Stimulated activated CD4-positive, alpha-beta T cell treated with anti-CD3 and anti-CD28 coated beads, Interleukin-2, amount 100 ng/mL, for 4 hours (primary cell): ENCODE data around the gene RPS26.
"Not testable (repeated sequence)": the region's sequence is repeated elsewhere in the genome, so short reads cannot be mapped to it uniquely, and the experiment has no call there.

ENCODE experiments used
- DNase-seq: peaks from one replicate; pipeline ENCODE4 v3.0.0-alpha.2; 2020; ENCODE audit warnings: low read depth

The RPS26 gene

DNA sequence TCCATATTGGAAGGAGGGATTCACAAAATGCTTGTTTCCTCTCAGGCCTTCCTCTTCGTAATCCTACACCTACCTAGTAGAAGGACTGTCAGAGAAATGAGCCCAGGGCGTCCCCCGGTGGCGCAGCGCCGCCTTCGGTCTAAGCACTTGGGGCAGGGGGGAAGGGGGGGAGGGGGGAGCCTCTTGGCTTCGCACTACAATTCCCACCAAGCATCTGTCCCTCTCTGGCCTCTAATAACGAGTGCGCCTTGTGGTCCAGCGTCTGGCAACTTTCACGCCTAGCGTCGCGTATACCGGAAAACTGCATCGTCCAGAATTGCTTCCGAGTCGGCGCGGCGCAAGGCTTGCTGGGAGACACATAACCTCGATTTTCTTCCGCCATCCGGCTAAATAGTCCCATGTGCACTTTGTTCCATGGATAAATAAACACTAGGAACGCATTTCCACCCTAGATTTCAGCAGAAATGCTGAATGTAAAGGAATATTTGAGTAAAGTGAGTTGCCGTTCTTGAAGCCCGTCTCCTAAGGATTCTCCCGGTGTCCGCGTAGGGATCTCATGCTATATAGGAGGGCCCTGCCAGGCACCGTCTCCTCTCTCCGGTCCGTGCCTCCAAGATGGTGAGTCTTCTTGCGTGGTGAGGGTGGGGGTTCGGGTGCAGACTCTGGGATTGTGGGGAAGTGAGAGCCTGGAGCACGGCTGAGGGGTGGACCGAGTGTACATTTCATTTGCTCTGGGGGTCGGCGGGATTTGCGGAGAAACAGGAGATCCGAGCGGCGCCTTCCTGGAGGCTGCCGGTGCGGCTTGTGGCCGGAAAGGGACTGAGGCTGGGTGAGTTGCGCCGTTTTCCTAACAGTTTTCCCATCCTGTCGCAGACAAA lies at the start of gene RPS26:
Gene RPS26 (plus strand): TSS at position 367 of the 878 bp plus-strand sequence. CDS start 249 bp downstream, at position 616.
- DNase-seq = peak; percentile 85

DNA sequence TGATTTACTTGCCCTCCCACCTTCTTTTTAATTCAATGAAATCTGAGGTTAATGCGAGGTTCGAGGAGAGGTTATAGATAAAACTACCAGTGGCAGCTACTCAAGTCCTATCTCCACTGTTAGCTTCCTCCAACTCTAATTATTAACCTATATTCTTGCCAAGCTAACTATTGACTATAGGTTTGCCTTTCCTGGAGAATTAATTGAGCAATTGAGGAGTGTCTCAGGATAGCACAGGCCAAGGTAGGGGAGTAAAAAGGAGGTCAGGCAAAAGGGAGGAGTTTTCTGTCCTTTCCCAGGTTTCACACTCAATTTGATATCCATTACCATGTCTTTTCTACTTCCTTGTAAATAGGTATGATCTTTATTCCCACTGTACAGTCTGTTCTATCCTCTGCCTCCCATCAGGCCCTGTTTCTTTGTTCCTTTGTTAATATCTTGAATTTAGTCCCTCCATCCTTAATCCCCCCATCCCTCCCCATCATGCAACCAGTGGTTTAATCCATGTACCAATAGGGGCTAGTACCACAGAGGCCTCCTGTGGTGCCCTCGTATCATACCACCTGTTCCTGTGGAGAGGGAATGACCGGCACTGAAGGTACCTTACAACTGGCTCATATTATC lies 48.4 kb upstream of the RPS26 start:
- DNase-seq = no peak

DNA sequence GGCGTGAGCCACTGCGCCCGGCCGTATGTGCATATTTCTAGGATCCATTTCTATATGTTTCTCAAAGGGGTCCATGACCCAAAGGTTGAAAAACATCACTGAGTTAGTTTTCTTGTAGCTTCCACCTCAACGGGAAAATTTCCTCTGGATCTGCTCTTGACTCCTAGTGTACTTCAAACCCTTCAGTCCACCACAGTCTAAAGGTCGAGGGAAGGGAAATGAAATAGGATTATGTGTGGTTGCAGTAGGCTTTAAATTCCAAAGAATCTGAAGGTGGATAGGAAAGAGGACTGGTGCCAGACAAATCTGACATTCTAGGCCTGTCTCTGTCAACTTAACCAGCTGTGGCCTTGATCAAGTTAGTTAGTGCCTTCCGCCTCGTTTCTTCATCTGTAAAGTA lies 46.4 kb upstream of the RPS26 start:
- no peak for DNase-seq

DNA sequence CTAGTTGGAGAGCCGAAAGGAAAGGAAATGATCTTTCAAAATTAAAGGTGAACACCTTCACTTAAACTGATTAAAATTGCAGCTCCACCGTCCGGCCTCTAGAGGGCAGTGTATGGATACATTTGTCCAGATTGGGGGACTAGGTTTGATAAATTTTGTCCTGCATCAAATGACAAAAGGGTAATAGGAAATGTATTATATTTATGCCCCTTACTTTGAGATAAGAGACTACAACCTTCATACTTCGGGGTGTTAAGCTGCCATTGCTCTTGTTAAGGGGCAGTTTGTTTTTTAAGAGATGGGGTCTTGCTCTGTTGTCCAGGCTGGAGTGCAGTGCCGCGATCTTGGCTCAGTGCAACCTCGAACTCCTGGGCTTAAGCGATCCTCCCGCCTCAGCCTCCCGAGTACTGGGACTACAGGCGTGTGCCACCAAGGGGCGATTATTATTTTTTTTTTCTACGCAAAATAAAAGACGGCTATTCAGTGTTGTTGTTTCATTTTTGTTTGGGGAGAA lies 45.5 kb upstream of the RPS26 start:
- DNase-seq = peak; percentile 50

DNA sequence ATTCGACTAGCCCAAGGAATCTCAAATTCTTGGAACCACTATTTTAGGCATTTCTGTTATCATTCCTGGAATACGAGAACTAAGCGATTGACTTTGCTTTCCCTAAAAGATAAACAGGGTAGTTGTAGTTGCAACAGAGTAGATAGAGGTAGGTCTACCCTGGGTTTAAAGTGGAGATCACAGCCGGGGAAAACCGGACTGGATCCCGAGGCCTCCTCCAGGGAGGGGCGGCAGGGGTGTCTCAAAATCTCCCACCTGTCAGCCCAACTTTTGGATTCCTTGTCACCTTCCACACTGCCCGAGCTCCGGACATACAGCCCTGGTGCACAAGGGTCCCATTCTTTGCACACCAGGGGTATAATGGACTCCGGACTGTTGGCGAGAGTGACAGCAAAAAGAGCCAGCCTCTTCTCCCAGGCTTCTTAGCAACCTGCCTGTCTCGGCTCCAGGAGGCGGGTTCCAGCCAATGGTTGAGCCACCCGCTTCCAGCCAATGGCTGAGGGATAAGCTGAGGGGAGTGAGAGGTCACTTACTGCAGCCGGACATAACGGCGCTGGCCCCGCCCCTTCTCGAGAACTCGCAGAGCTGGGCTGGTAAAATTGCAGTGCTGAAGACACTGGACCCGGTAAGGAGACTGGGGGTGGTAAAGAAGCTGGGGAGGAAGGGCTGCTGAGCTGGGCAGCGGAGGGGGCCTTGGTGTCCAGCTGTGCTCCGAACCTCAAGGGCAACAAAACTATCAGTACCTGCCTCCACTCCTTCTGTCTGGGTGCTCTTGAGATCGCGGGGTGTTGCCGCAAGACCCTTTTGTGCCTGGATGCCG lies 44.8 kb upstream of the RPS26 start, which contains the start of gene SUOX:
Gene SUOX (plus strand): TSS at position 562 of the 820 bp plus-strand sequence. CDS start 4,946 bp downstream, outside the sequence.
- DNase-seq = no peak

DNA sequence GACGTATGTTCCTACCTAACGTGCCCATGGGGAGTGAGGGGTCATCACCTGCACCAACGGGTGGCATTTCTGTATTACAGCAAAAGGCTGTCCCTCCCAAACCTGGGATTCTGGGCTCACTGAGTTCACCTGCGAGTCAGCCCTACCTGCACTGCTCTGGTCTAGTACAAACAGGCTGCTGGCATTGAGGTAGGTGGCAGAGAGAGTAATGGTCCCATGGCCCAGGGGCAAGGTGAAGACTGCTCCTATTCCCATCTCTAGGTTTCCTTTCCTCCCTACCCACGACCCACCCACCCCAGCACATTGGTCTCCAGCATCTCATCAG lies 44.2 kb upstream of the RPS26 start:
- DNase-seq = no peak

DNA sequence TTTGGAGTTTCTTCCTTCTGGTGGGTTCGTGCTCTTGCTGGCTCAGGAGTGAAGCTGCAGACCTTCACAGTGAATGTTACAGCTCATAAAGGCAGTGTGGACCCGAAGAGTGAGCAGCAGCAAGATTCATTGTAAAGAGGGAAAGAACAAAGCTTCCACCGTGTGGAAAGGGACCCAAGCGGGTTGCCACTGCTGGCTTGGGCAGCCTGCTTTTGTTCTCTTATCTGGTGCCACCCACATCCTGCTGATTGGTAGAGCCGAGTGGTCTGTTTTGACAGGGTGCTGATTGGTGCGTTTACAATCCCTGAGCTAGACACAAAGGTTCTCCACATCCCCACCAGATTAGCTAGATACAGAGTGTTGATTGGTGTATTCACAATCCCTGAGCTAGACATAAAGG lies 42.2 kb upstream of the RPS26 start:
- not testable (repeated sequence) for DNase-seq

DNA sequence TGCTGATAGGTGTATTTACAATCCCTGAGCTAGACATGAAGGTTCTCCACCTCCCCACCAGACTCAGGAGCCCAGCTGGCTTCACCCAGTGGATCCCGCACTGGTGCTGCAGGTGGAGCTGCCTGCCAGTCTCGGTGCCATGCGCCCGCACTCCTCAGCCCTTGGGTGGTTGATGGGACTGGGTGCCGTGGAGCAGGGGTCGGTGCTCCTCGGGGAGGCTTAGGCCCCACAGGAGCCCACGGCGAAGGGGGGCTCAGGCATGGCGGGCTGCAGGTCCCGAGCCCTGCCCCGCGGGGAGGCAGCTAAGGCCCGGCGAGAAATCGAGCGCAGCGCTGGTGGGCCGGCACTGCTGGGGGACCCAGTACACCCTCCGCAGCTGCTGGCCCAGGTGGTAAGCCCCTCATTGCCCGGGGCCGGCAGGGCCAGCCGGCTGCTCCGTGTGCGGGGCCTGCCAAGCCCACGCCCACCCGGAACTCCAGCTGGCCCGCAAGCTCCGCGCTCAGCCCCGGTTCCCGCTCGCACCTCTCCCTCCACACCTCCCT lies 41.6 kb upstream of the RPS26 start:
- not testable (repeated sequence) for DNase-seq

DNA sequence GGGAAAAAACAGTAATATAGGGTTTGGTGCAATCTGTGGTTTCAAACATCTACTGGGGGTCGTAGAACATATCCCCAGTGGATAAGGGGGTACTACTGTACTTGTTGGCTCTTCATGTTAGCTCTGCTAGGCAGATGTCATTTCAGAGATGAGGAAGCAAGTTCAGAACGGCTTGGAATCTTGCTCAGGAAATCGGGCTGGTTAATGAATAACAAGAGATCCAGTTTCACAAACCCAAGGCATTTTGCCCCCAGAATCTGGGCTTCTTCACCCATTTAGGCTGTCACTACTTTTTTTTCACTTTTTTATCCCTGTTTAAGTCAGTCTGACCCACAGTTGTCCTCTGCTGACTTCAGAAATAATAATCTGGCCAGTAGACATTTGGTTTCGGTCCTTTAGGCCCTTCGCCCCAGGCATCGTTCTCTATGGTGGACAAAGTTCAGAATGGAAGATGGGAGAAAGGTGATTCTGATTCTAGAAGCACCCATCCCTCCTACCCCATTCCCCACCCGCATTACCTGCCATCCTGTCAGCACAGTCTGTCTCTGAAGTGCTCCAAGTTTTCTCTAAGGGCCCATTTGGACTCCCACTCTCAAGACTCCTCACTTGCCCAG lies 40.1 kb upstream of the RPS26 start:
- no peak for DNase-seq

DNA sequence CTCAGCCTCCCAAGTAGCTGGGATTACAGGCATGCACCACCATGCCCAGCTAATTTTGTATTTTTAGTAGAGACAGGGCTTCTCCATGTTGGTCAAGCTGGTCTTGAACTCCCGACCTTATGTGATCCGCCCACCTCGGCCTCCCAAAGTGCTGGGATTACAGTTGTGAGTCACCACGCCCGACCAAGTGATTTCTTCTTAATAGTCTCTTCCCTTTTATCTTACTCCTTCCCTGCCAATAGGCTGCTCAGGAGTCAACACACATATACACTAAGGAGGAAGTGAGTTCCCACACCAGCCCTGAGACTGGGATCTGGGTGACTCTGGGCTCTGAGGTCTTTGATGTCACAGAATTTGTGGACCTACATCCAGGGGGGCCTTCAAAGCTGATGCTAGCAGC lies 38.3 kb upstream of the RPS26 start:
- not testable (repeated sequence) for DNase-seq

DNA sequence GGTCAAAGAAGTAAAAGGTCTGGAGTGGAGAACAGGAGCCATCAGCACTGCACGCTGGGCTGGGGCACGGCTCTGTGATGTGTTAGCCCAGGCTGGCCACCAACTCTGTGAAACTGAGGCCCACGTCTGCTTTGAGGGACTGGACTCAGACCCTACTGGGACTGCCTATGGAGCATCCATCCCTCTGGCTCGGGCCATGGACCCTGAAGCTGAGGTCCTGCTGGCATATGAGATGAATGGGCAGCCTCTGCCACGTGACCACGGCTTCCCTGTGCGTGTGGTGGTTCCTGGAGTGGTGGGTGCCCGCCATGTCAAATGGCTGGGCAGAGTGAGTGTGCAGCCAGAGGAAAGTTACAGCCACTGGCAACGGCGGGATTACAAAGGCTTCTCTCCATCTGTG lies 37.5 kb upstream of the RPS26 start:
- DNase-seq = no peak

DNA sequence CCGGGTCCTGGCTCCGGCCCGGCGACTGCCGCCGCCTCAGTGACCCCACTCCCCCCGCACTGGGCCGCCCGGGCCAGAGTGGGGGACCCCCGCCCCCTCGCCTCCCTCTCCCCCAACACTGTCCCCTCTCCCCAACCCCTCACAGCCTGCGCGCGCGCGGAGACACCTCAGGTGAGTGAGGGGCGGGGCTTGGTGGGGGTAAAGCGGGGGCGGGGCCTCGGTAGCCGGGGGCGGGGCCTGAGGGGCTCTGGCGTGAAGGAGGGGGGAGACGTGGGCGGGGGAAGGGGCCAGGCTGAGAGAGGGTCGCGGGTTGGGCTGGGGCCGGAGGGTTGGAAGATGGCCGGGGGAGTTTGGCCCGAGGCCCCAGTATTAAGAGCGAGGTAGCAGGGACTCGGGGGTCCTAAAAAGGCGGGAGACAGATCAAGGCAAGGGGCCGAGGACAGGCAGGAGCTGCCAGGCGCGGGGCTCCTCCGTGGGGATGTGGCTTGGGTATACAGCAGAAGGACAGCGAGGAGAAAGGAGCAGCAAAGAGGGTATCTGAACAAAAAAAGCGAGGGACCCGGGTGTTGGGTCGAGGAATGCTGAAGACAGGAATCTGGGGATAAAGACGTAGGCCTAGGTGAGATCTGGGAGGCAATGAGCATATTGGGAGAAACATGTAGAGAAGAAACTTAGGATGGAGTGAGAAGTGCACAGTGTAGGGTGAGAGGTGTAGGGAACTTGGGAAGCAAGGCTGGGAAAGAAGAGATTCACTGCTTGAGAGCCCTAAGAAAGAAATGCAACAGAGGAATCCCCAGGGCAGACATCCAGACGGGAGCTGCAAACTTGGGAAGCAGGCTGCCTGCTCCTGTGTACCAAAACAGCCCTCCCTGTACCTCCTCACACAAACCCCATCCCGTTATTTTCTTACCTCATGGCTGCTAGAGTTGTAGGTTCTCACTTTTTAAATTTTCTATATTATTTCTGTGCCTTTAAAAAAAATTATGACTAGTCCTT lies 33.9 kb upstream of the RPS26 start:
- DNase-seq = peak; percentile 56

DNA sequence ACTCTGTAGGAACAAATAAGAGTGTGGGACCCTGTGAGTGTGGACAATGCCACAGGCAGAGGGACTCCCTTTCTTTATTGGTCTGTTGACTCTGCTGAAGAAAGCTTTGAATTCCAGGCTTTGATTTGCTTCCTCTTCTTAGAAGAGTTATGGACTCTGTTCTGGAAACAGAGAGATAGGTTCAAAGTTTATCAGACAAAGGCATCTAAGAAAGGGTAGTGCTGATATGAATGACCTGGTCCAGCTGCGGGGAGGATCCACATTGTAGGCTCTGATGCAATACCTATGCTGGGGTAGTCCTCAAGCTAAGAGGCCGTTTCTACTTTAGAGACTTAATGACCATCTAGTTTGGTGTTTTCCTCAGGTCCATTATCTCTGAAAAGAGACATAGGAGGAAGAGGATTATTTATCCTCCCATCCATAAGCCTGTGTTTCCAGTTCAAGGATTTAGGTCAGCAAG lies 31.6 kb upstream of the RPS26 start:
- DNase-seq = no peak

DNA sequence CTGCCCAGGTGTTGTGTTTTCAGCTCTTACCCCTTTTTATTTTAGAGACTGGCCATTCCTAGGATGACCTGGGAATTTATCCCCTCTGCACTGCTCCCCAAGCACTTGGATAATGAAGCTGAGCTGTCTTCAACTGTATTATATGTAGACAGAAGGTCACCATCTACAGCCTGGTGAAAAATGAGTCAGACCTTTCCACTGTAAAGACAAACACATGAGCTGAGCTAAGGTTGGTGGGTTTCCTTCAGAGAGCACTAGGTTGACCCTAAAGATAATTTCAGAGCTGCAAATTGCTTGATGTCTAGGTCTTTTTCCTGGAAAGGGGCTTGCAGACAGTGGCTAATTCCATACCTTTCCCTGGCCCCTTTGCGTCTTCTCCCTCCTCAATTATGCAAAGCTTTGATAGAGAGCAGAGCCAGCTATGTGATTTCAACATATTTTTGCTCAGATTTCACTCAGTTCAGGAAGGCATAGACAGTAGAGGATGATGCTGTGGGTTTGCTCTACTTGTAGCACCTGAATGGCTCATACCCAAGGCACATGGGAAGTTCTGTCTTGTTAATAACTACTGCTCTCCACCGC lies 30.1 kb upstream of the RPS26 start:
- DNase-seq = no peak

DNA sequence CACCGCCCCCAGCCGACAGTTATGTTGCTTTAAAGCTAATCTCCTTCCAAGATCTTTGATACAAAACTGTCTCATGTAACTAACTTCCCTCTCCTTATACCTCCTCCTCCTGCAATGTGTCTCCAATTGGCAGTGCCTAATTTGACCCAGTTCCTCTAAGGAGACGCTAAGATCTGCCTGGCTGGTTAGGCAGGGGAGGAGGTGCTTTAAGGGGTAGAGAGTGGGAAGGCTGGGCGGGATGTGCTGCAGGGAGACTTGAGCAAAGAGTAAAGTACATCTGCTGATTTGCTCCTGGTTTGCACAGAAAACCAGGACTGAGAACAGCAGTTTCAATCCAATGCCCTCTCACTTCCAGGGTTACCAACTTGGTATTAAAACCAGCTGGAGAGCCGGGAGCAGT lies 28.2 kb upstream of the RPS26 start:
- DNase-seq = no peak

DNA sequence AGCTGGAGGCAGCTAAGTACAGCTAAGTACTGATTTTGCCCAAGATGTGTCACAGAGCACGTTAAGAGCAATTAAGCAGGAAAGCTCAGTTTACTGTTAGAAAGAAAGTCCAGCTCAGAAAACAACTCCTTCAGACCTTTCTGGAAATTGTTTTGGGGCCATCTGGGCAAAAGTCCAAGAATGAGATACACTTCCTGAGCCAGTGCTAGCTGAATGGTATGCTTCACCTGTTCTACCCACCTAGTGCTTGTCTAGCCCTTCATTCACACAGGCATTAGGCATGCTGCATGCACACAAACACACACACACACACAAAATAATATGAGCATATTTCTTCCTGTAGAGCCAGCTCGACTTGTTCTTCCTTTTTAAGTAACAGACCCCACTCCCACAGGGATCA lies 27.5 kb upstream of the RPS26 start:
- DNase-seq = no peak

DNA sequence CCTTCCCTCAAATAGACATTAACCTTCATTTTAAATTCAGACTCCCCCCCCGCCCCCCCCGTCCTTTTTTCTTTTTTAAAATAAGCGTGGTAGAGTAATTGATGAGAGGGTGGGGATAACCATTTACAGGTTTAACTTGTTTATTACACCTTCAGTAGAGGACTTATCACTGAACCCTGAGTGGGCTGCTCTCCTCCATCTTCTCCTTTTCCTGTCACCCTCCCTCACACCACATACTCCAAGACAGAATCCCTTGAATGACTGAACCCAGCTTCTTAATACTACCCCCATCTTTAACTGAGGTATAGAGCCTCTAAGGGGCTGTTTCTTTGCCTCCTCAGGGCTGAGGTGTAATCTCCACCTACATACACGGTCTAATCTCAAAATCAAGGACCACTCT lies 24.5 kb upstream of the RPS26 start:
- no peak for DNase-seq

DNA sequence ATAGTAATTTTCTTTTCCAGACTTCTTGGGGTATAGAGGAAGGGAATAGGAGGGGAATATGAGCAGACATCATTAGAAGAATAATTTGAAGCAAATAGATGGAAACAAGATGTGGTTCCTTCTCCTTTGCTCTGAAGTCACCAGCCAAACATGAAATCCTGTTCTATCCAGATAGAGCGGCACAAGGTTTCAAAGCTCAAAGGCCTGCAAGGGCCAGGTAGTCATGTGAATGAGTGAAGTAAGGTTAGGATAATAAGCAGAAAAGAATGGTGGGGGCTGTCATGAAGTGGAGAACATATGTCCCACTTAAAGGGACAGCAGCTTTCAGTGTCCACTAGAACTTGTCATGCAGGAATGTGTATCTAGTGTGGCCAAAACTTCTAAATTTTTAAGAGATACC lies 23.4 kb upstream of the RPS26 start:
- DNase-seq = no peak

DNA sequence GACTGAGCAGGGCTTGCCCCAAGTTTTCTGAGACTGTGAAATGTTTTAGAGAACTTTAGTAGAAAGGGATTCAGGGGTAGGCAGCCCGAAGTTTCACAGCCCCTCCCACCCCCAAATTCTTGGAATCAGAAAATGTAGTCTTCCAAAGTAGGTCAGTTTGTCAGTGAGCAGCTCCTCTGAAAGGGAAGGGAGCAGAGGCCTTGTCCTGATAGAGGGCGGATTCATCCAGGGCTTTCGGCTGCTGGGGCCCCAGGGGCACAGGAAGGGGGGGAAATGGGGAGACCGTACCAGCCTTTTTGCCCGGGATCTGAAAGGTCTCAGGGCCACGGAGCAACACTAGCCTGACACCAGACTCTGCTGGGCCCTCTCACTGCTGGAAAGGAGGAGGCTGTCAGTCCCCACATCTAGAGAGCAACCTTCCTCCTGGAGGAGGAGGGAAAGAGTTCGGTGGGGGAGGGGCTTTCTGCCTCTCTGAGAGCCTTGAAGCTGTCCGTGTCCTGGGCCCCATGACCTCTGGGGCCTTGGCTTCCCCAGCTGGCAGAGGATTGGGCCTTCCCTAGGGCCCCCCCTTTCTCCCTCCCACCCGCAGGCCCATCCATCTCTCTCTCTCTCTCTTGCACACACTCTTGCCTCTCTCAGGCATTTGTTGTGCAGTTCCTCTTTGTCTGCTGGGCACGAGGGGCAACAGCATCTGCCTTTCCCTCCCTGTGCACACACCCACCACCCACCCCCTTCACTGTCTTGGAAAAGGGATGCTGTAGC lies 21.1 kb upstream of the RPS26 start, which contains the start of gene IKZF4:
Gene IKZF4 (plus strand): TSS at position 621 of the 762 bp plus-strand sequence. CDS start 451 bp downstream, outside the sequence.
- no peak for DNase-seq
